Measurements from ENCODE around the gene TBC1D1.
"Not testable (repeated sequence)": the region's sequence is repeated elsewhere in the genome, so short reads cannot be mapped to it uniquely, and the experiment has no call there.

Gene TBC1D1

GRCh38 chr4:37953620-37954293 is 62.9 kb downstream of the TBC1D1 start:
- DNase-seq (ENCODE audit: insufficient read length, low spot score) = no peak
- FAIRE-seq = no peak
- TF ChIP-seq POLR2A (IDR thresholded peaks at IDR 0.05; ENCODE audit: low read depth, low read length) = no peak

- no peak for DNase-seq (ENCODE audit: insufficient read length, low spot score)
- TF ChIP-seq POLR2A (IDR thresholded peaks at IDR 0.05; ENCODE audit: low read depth, low read length) = no peak
- no peak for FAIRE-seq
Observed at GRCh38 chr4:37956941-37957340, 66.1 kb downstream of the TBC1D1 start.

GRCh38 chr4:37958932-37959331 is 68.0 kb downstream of the TBC1D1 start:
- no peak for FAIRE-seq
- no peak for TF ChIP-seq POLR2A (IDR thresholded peaks at IDR 0.05; ENCODE audit: low read depth, low read length)
- no peak for DNase-seq (ENCODE audit: insufficient read length, low spot score)

- TF ChIP-seq POLR2A (IDR thresholded peaks at IDR 0.05; ENCODE audit: low read depth, low read length) = no peak
- DNase-seq (ENCODE audit: insufficient read length, low spot score) = no peak
- FAIRE-seq = no peak
Observed at GRCh38 chr4:37960098-37960497, 69.2 kb downstream of the TBC1D1 start, which contains the start of gene PTTG2. Gene PTTG2 (plus strand): TSS chr4:37960398. CDS start chr4:37960435, 37 bp downstream.

- no peak for TF ChIP-seq POLR2A (IDR thresholded peaks at IDR 0.05; ENCODE audit: low read depth, low read length)
- FAIRE-seq (no peak), DNase-seq (ENCODE audit: insufficient read length, low spot score) (no peak)
Observed at GRCh38 chr4:37960679-37961450, 70.0 kb downstream of the TBC1D1 start.

GRCh38 chr4:37964734-37965457 is 74.0 kb downstream of the TBC1D1 start:
- no peak for FAIRE-seq
- DNase-seq (ENCODE audit: insufficient read length, low spot score) = no peak
- no peak for TF ChIP-seq POLR2A (IDR thresholded peaks at IDR 0.05; ENCODE audit: low read depth, low read length)

- DNase-seq (ENCODE audit: insufficient read length, low spot score) = no peak
- TF ChIP-seq POLR2A (IDR thresholded peaks at IDR 0.05; ENCODE audit: low read depth, low read length) = no peak
- FAIRE-seq = no peak
Observed at GRCh38 chr4:37966044-37966443, 75.2 kb downstream of the TBC1D1 start.

GRCh38 chr4:37967736-37968135 is 76.9 kb downstream of the TBC1D1 start:
- no peak for FAIRE-seq
- DNase-seq (ENCODE audit: insufficient read length, low spot score) = no peak

GRCh38 chr4:37968747-37969146 is 77.9 kb downstream of the TBC1D1 start:
- DNase-seq (ENCODE audit: insufficient read length, low spot score) (no peak), FAIRE-seq (no peak)
- no peak for TF ChIP-seq POLR2A (IDR thresholded peaks at IDR 0.05; ENCODE audit: low read depth, low read length)

More at GRCh38 chr4:37967736-37968135, 76.9 kb downstream of the TBC1D1 start:
- no peak for TF ChIP-seq POLR2A (IDR thresholded peaks at IDR 0.05; ENCODE audit: low read depth, low read length)

GRCh38 chr4:37970702-37971101 is 79.8 kb downstream of the TBC1D1 start:
- no peak for TF ChIP-seq POLR2A (IDR thresholded peaks at IDR 0.05; ENCODE audit: low read depth, low read length)
- peak; percentile 17 for DNase-seq (ENCODE audit: insufficient read length, low spot score)
- FAIRE-seq = no peak

- no peak for DNase-seq (ENCODE audit: insufficient read length, low spot score)
- no peak for FAIRE-seq
- no peak for TF ChIP-seq POLR2A (IDR thresholded peaks at IDR 0.05; ENCODE audit: low read depth, low read length)
Observed at GRCh38 chr4:37971202-37971601, 80.3 kb downstream of the TBC1D1 start.

GRCh38 chr4:37973441-37973840 is 82.6 kb downstream of the TBC1D1 start:
- DNase-seq (ENCODE audit: insufficient read length, low spot score) (no peak), FAIRE-seq (no peak)
- no peak for TF ChIP-seq POLR2A (IDR thresholded peaks at IDR 0.05; ENCODE audit: low read depth, low read length)

GRCh38 chr4:37975321-37975822 is 84.5 kb downstream of the TBC1D1 start:
- not testable (repeated sequence) for FAIRE-seq; DNase-seq (ENCODE audit: insufficient read length, low spot score)

- FAIRE-seq = no peak
- no peak for DNase-seq (ENCODE audit: insufficient read length, low spot score)
- TF ChIP-seq POLR2A (IDR thresholded peaks at IDR 0.05; ENCODE audit: low read depth, low read length) = no peak
Observed at GRCh38 chr4:37976507-37976906, 85.6 kb downstream of the TBC1D1 start.
